CD8-positive, alpha-beta memory T cell (primary cell): ENCODE data around the gene FAT1. TPM values are rescaled to one million over a fixed set of nuclear protein-coding genes. Genes with fewer than 3 reads are reported as not detected.

Experiments
- CTCF ChIA-PET: fragments of 350-600 bp; sonication (Branson Sonifier 250); formaldehyde crosslinking; loops from one replicate; lab custom pipeline; 2021; ENCODE audit warnings: antibody characterized with exemption; lab: Charles Lee
- POLR2A ChIA-PET: fragments of 350-600 bp; sonication (Branson Sonifier 250); formaldehyde crosslinking; loops from one replicate; lab custom pipeline; 2021; ENCODE audit warnings: antibody characterized with exemption; lab: Charles Lee
- DNase-seq, 5 donors: peaks; one replicate each; pipeline versions ENCODE4 v3.0.0 to v3.0.0-alpha.2; 2020 to 2022; ENCODE audit warnings: mixed read lengths in 1 of 5
- H3K27ac ChIP-seq: one replicate; pipeline ENCODE4 v1.7.0; 2013; ENCODE audit warnings: low read depth, mild to moderate bottlenecking, low read length, moderate library complexity
- H3K27me3 ChIP-seq: 2 replicates; pipeline ENCODE4 v1.7.0; 2013; ENCODE audit warnings: low read length, mild to moderate bottlenecking; ENCODE audit not compliant: insufficient read depth, poor library complexity, severe bottlenecking
- H3K36me3 ChIP-seq: 2 replicates; pipeline ENCODE4 v1.7.0; 2013; ENCODE audit warnings: mild to moderate bottlenecking, low read length, moderate library complexity; ENCODE audit not compliant: insufficient read depth
- H3K4me1 ChIP-seq: 2 replicates; pipeline ENCODE4 v1.7.0; 2013; ENCODE audit warnings: mild to moderate bottlenecking, low read length, moderate library complexity; ENCODE audit not compliant: insufficient read depth
- H3K4me3 ChIP-seq: 2 replicates; pipeline ENCODE4 v1.7.0; 2013; ENCODE audit warnings: mild to moderate bottlenecking, low read length
- H3K9me3 ChIP-seq: 2 replicates; pipeline ENCODE4 v1.7.0; 2013; ENCODE audit warnings: mild to moderate bottlenecking, low read length
- H3K27ac Mint-ChIP-seq, 8 donors: one replicate each; pipeline ENCODE4 v1.8.0; 2020 to 2021; ENCODE audit warnings: mixed read lengths in 8 of 8, mild to moderate bottlenecking in 6 of 8, inconsistent platforms in 3 of 8, moderate library complexity in 3 of 8
- H3K27me3 Mint-ChIP-seq, 2 donors: one replicate each; pipeline ENCODE4 v1.8.0; 2020 to 2021; ENCODE audit warnings: mixed read lengths in 2 of 2, mild to moderate bottlenecking in 1 of 2, moderate library complexity in 1 of 2
- H3K36me3 Mint-ChIP-seq, 3 donors: one replicate each; pipeline ENCODE4 v1.8.0; 2020 to 2021; ENCODE audit warnings: mixed read lengths in 3 of 3, inconsistent platforms in 1 of 3, mild to moderate bottlenecking in 1 of 3
- H3K4me1 Mint-ChIP-seq, 3 donors: one replicate each; pipeline ENCODE4 v1.8.0; 2020 to 2021; ENCODE audit warnings: mixed read lengths in 3 of 3, inconsistent platforms in 1 of 3, mild to moderate bottlenecking in 1 of 3
- H3K4me3 Mint-ChIP-seq, 7 donors: one replicate each; pipeline ENCODE4 v1.8.0; 2020 to 2021; ENCODE audit warnings: mixed read lengths in 7 of 7, mild to moderate bottlenecking in 6 of 7, moderate library complexity in 4 of 7, inconsistent platforms in 2 of 7
- H3K9me3 Mint-ChIP-seq, 5 donors: one replicate each; pipeline ENCODE4 v1.8.0; 2020 to 2022; ENCODE audit warnings: mixed read lengths in 5 of 5, mild to moderate bottlenecking in 3 of 5, moderate library complexity in 2 of 5, inconsistent platforms in 1 of 5
- polyA plus RNA-seq: library from polyadenylated mRNA; unstranded; fragments of 300-500 nt; fragmentation: Illumina TruSeq; gene quantifications from one replicate; pipeline ENCODE4 v1.2.3, GENCODE V29; 2021
- total RNA-seq, 2 experiments: library from RNA; stranded (reverse); gene quantifications; one replicate each; pipeline ENCODE4 v1.2.3, GENCODE V29; 2021

Gene FAT1
- total and polyA plus RNA-seq, 3 experiments from 2014 or later, result not detected

- Histone ChIP-seq H3K36me3 (no peaks in the 10 kb centered on the region), H3K27ac (no peak overlapping the region), H3K27me3 (no peaks in the 10 kb centered on the region), H3K4me1 (no peaks in the 10 kb centered on the region), H3K9me3 (no peaks in the 10 kb centered on the region), H3K4me3 (no peak overlapping the region)
- ChIA-PET POLR2A (no interaction called here), CTCF (no interaction called here)
- DNase-seq, result no peak
- Mint-ChIP-seq H3K4me1 (no peaks in the 10 kb centered on the region), H3K36me3 (no peaks in the 10 kb centered on the region), H3K27ac (no peak overlapping the region), H3K9me3 (peaks cover 0 to 5% (median 3%) of the 10 kb centered on the region in 5 donors), H3K4me3 (no peak overlapping the region), H3K27me3 (no peaks in the 10 kb centered on the region)
Measured at GRCh38 chr4:186746581-186746980, 22.9 kb upstream of the FAT1 start.

DNA sequence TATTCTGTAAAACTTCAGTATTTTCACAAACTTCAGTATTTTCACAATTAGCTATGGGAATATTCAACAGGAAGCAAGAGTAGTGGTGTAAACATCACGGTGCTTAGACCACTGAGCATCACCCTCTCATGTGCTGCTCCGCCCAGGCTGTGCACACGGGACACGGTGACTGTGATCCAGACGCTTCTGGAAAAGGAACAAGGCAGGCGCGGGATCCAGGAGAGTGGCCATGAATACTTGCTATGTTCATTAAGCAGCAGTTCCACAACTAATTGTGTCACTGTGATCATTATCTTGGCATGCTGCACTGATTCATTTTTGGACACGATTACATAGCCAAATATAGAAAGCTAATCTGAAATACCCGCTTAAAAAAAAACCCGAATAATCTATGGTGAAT is 19.6 kb upstream of the FAT1 start:
- no peak overlapping the region for H3K27ac ChIP-seq
- Mint-ChIP-seq H3K9me3 (peaks cover 0 to 3% (median 2%) of the 10 kb centered on the region in 5 donors), H3K27ac (no peak overlapping the region), H3K4me3 (no peak overlapping the region), H3K27me3 (no peaks in the 10 kb centered on the region), H3K4me1 (no peaks in the 10 kb centered on the region), H3K36me3 (no peaks in the 10 kb centered on the region)
- H3K27me3 ChIP-seq, result no peaks in the 10 kb centered on the region
- CTCF ChIA-PET, result no interaction called here
- H3K36me3 ChIP-seq, result no peaks in the 10 kb centered on the region
- no peak overlapping the region for H3K4me3 ChIP-seq
- H3K9me3 ChIP-seq, result no peaks in the 10 kb centered on the region
- POLR2A ChIA-PET, result no interaction called here
- no peaks in the 10 kb centered on the region for H3K4me1 ChIP-seq
- DNase-seq, result no peak

DNA sequence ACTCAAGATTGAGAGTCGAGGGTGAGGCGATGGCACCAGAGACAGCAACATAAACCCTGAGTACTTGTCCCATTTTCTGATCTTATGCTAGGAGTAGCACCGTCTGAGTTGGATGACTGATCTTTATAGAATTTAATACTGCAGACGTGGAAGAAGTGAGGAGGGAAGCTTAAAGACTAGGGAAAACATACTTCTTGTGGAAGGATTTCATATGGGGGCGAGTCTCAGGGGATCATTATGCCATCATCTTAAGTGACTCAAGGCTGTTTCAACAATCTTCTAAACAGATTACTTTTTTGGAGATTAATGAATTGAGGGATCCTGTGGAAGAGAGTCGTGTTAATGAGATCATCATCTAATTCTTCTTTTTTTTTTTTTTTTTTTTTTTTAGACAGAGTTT is 17.2 kb upstream of the FAT1 start:
- Histone ChIP-seq H3K27ac (no peak overlapping the region), H3K4me3 (no peak overlapping the region), H3K4me1 (no peaks in the 10 kb centered on the region), H3K36me3 (no peaks in the 10 kb centered on the region), H3K9me3 (no peaks in the 10 kb centered on the region), H3K27me3 (no peaks in the 10 kb centered on the region)
- no peak for DNase-seq
- ChIA-PET POLR2A (no interaction called here), CTCF (no interaction called here)
- Mint-ChIP-seq H3K27ac (no peak overlapping the region), H3K27me3 (peaks cover 0 to 1% of the 10 kb centered on the region in 2 donors), H3K4me1 (no peaks in the 10 kb centered on the region), H3K36me3 (no peaks in the 10 kb centered on the region), H3K9me3 (peaks cover 2 to 6% (median 5%) of the 10 kb centered on the region in 5 donors), H3K4me3 (no peak overlapping the region)

DNA sequence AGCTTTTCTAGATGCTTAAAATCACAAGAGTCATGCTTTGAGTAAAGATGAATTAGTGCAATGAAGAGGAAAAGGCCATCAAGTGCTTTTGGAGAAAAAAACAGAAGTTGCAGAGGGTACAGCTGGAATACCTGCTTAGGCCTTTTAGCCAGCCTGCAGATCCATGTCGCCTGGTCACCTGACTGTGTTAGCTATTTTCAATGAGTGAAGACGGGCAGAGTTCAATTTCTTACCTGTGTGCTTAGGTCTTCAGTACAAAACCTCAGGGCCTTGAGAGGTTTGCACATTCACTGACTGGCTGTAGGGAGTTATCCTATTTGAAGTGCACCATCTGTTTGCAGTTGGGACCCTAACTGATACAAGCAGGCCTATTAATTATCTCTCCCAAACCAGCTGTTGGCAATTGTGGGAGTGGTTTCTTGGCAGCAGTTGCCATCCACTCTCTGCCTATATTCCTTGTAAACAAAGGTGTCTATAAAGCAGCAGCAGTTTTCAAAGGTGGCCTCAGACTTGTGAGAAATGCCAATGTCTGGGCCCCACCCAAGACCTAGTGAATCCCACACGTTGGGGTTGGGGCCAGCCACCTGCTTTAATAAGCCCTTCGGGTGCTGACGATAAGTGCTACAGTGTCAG is 16.3 kb upstream of the FAT1 start:
- DNase-seq, result no peak
- ChIA-PET CTCF (no interaction called here), POLR2A (no interaction called here)
- no peak overlapping the region for H3K4me3 Mint-ChIP-seq
- no peaks in the 10 kb centered on the region for H3K9me3 ChIP-seq
- peaks cover 0 to 1% of the 10 kb centered on the region in 2 donors for H3K27me3 Mint-ChIP-seq
- H3K4me3 ChIP-seq, result no peak overlapping the region
- no peaks in the 10 kb centered on the region for H3K4me1 Mint-ChIP-seq
- H3K27me3 ChIP-seq, result no peaks in the 10 kb centered on the region
- no peaks in the 10 kb centered on the region for H3K36me3 Mint-ChIP-seq
- H3K27ac ChIP-seq, result no peak overlapping the region
- no peaks in the 10 kb centered on the region for H3K4me1 ChIP-seq
- H3K27ac Mint-ChIP-seq, result no peak overlapping the region
- H3K36me3 ChIP-seq, result no peaks in the 10 kb centered on the region
- peaks cover 2 to 6% (median 6%) of the 10 kb centered on the region in 5 donors for H3K9me3 Mint-ChIP-seq

- no peak overlapping the region for H3K4me3 ChIP-seq
- no peaks in the 10 kb centered on the region for H3K36me3 ChIP-seq
- ChIA-PET POLR2A (no interaction called here), CTCF (no interaction called here)
- H3K9me3 ChIP-seq, result no peaks in the 10 kb centered on the region
- H3K4me3 Mint-ChIP-seq, result no peak overlapping the region
- H3K36me3 Mint-ChIP-seq, result no peaks in the 10 kb centered on the region
- no peaks in the 10 kb centered on the region for H3K4me1 ChIP-seq
- H3K27me3 Mint-ChIP-seq, result peaks cover 0 to 1% of the 10 kb centered on the region in 2 donors
- DNase-seq, result no peak
- H3K27ac Mint-ChIP-seq, result no peak overlapping the region
- H3K27ac ChIP-seq, result no peak overlapping the region
- peaks cover 2 to 6% (median 4%) of the 10 kb centered on the region in 5 donors for H3K9me3 Mint-ChIP-seq
- no peaks in the 10 kb centered on the region for H3K27me3 ChIP-seq
- no peaks in the 10 kb centered on the region for H3K4me1 Mint-ChIP-seq
Measured at GRCh38 chr4:186739317-186739716, 15.7 kb upstream of the FAT1 start.

GRCh38 chr4:186738421-186738820 is 14.8 kb upstream of the FAT1 start:
- Histone ChIP-seq H3K27me3 (no peaks in the 10 kb centered on the region), H3K27ac (no peak overlapping the region), H3K4me1 (no peaks in the 10 kb centered on the region), H3K36me3 (no peaks in the 10 kb centered on the region), H3K9me3 (no peaks in the 10 kb centered on the region), H3K4me3 (no peak overlapping the region)
- Mint-ChIP-seq H3K36me3 (no peaks in the 10 kb centered on the region), H3K27me3 (peaks cover 0 to 1% of the 10 kb centered on the region in 2 donors), H3K9me3 (peaks cover 3 to 7% (median 6%) of the 10 kb centered on the region in 5 donors), H3K4me1 (no peaks in the 10 kb centered on the region), H3K27ac (no peak overlapping the region), H3K4me3 (no peak overlapping the region)
- ChIA-PET POLR2A (no interaction called here), CTCF (no interaction called here)
- DNase-seq, result no peak

DNA sequence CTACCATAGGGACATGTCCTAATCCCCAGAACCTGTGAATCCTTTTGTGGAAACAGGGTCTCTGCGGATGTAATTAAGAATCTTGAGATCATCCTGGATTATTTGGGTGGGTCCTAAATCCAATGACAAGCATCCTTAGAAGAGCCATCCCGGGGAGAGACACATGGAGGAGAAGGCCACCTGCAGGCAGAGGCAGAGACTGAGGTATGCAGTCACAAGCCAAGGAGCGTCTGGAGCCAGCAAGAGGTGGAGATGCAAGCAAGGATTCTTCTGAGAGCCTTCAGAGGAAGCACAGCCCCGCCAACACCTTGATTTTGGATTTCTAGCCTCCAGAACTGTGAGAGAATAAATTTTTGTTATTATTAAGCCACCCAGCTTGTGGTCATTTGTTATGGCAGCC is 13.8 kb upstream of the FAT1 start:
- Mint-ChIP-seq H3K4me1 (no peaks in the 10 kb centered on the region), H3K27ac (no peak overlapping the region), H3K9me3 (peaks cover 5 to 11% (median 7%) of the 10 kb centered on the region in 5 donors), H3K4me3 (no peak overlapping the region), H3K27me3 (peaks cover 0 to 1% of the 10 kb centered on the region in 2 donors), H3K36me3 (no peaks in the 10 kb centered on the region)
- H3K27ac ChIP-seq, result no peak overlapping the region
- no peaks in the 10 kb centered on the region for H3K36me3 ChIP-seq
- DNase-seq, result no peak
- ChIA-PET POLR2A (no interaction called here), CTCF (no interaction called here)
- no peak overlapping the region for H3K4me3 ChIP-seq
- no peaks in the 10 kb centered on the region for H3K4me1 ChIP-seq
- H3K27me3 ChIP-seq, result no peaks in the 10 kb centered on the region
- H3K9me3 ChIP-seq, result no peaks in the 10 kb centered on the region

DNA sequence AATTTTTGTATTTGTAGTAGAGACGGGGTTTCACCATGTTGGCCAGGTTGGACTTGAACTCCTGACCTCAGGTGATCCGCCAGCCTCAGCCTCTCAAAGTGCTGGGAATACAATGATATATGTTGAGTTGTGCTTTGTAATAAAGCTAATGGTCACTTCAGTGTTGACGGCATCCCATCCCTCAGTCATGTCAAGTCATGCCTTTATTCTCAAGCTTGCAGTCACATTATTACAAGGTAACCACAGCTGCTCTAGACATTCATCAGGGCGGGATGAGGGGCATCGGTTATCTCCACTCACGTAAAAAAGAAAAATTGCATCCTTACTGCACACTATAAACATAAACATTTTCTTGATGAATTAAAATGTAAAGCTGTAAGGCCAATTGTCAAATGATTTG is 12.8 kb upstream of the FAT1 start:
- Histone ChIP-seq H3K4me1 (no peaks in the 10 kb centered on the region), H3K27ac (no peak overlapping the region), H3K36me3 (no peaks in the 10 kb centered on the region), H3K27me3 (no peaks in the 10 kb centered on the region), H3K4me3 (no peak overlapping the region), H3K9me3 (no peaks in the 10 kb centered on the region)
- no peak overlapping the region for H3K4me3 Mint-ChIP-seq
- ChIA-PET CTCF (no interaction called here), POLR2A (no interaction called here)
- DNase-seq, result no peak
- no peaks in the 10 kb centered on the region for H3K4me1 Mint-ChIP-seq
- H3K9me3 Mint-ChIP-seq, result peaks cover 5 to 12% (median 8%) of the 10 kb centered on the region in 5 donors
- no peak overlapping the region for H3K27ac Mint-ChIP-seq
- H3K27me3 Mint-ChIP-seq, result peaks cover 0 to 1% of the 10 kb centered on the region in 2 donors
- no peaks in the 10 kb centered on the region for H3K36me3 Mint-ChIP-seq
